ENCODE measurements around the gene LDLR. TPM values are rescaled to one million over a fixed set of nuclear protein-coding genes. Genes with fewer than 3 reads are reported as not detected.
A peak's percentile ranks its signal among the peaks of the same experiment; 100 is the strongest.

Gene LDLR
- total RNA-seq, result 100 to 1,000 TPM in 1 of 2 donors, 10 to 100 TPM in 1; 98.2 to 139 TPM
- 122 to 214 reads per million in 2 donors for total RNA-seq

- Mint-ChIP-seq H3K27ac (peak within 1 kb of the TSS; percentile 98), H3K36me3 (ENCODE audit: low read depth) (no peaks in the 10 kb centered on the region), H3K4me1 (peaks cover 23% of the 10 kb centered on the region), H3K4me3 (peak within 1 kb of the TSS; percentile 91), H3K27me3 (no peaks in the 10 kb centered on the region)
- DNase-seq (peak; percentile 50 to 63 (median 59)), ATAC-seq (peak; percentile 43)
- H3K9me3 ChIP-seq (ENCODE audit: control insufficient read depth, low read length, poor library complexity, severe bottlenecking), result no peaks in the 10 kb centered on the region
Observed at GRCh38 chr19:11089254-11090013, at the start of gene LDLR. Gene LDLR (plus strand): TSS chr19:11089463. CDS start chr19:11089549, 86 bp downstream.

GRCh38 chr19:11041194-11041593 lies 48.1 kb upstream of the LDLR start:
- H3K9me3 ChIP-seq (ENCODE audit: control insufficient read depth, low read length, poor library complexity, severe bottlenecking), result no peaks in the 10 kb centered on the region
- H3K27me3 Mint-ChIP-seq, result no peaks in the 10 kb centered on the region
- peaks cover 10% of the 10 kb centered on the region for H3K36me3 Mint-ChIP-seq (ENCODE audit: low read depth)
- peak overlapping the region; percentile 74 for H3K27ac Mint-ChIP-seq
- H3K4me3 Mint-ChIP-seq, result no peak overlapping the region
- ATAC-seq (no peak), DNase-seq (no peak)
- H3K4me1 Mint-ChIP-seq, result peaks cover 5% of the 10 kb centered on the region

GRCh38 chr19:11041966-11042627 lies 47.2 kb upstream of the LDLR start:
- ATAC-seq, result no peak
- peak overlapping the region; percentile 21 for H3K27ac Mint-ChIP-seq
- DNase-seq, result no peak
- H3K36me3 Mint-ChIP-seq (ENCODE audit: low read depth), result peaks cover 10% of the 10 kb centered on the region
- no peak overlapping the region for H3K4me3 Mint-ChIP-seq
- H3K27me3 Mint-ChIP-seq, result no peaks in the 10 kb centered on the region
- no peaks in the 10 kb centered on the region for H3K9me3 ChIP-seq (ENCODE audit: control insufficient read depth, low read length, poor library complexity, severe bottlenecking)
- H3K4me1 Mint-ChIP-seq, result peaks cover 5% of the 10 kb centered on the region

- no peaks in the 10 kb centered on the region for H3K27me3 Mint-ChIP-seq
- H3K36me3 Mint-ChIP-seq (ENCODE audit: low read depth), result peaks cover 10% of the 10 kb centered on the region
- H3K4me3 Mint-ChIP-seq, result no peak overlapping the region
- no peak for ATAC-seq
- peak overlapping the region; percentile 62 for H3K27ac Mint-ChIP-seq
- H3K9me3 ChIP-seq (ENCODE audit: control insufficient read depth, low read length, poor library complexity, severe bottlenecking), result no peaks in the 10 kb centered on the region
- peaks cover 10% of the 10 kb centered on the region for H3K4me1 Mint-ChIP-seq
- no peak for DNase-seq
Observed at GRCh38 chr19:11044431-11044830, 44.8 kb upstream of the LDLR start.

GRCh38 chr19:11045536-11045935 lies 43.7 kb upstream of the LDLR start:
- Mint-ChIP-seq H3K4me3 (no peak overlapping the region), H3K4me1 (peaks cover 13% of the 10 kb centered on the region), H3K27me3 (no peaks in the 10 kb centered on the region), H3K36me3 (ENCODE audit: low read depth) (peaks cover 10% of the 10 kb centered on the region), H3K27ac (peak overlapping the region; percentile 62)
- H3K9me3 ChIP-seq (ENCODE audit: control insufficient read depth, low read length, poor library complexity, severe bottlenecking), result no peaks in the 10 kb centered on the region
- DNase-seq (no peak), ATAC-seq (no peak)

- DNase-seq (no peak), ATAC-seq (no peak)
- H3K9me3 ChIP-seq (ENCODE audit: control insufficient read depth, low read length, poor library complexity, severe bottlenecking), result no peaks in the 10 kb centered on the region
- no peaks in the 10 kb centered on the region for H3K27me3 Mint-ChIP-seq
- peaks cover 16% of the 10 kb centered on the region for H3K4me1 Mint-ChIP-seq
- peak overlapping the region; percentile 67 for H3K27ac Mint-ChIP-seq
- H3K4me3 Mint-ChIP-seq, result no peak overlapping the region
- H3K36me3 Mint-ChIP-seq (ENCODE audit: low read depth), result peaks cover 10% of the 10 kb centered on the region
Observed at GRCh38 chr19:11046605-11047354, 42.5 kb upstream of the LDLR start.

GRCh38 chr19:11047866-11048265 lies 41.4 kb upstream of the LDLR start:
- Mint-ChIP-seq H3K4me3 (no peak overlapping the region), H3K36me3 (ENCODE audit: low read depth) (peaks cover 6% of the 10 kb centered on the region), H3K27me3 (no peaks in the 10 kb centered on the region), H3K4me1 (peaks cover 24% of the 10 kb centered on the region), H3K27ac (peak overlapping the region; percentile 94)
- DNase-seq (no peak), ATAC-seq (no peak)
- H3K9me3 ChIP-seq (ENCODE audit: control insufficient read depth, low read length, poor library complexity, severe bottlenecking), result no peaks in the 10 kb centered on the region

- peak overlapping the region; percentile 87 for H3K4me3 Mint-ChIP-seq
- peaks cover 28% of the 10 kb centered on the region for H3K4me1 Mint-ChIP-seq
- H3K27ac Mint-ChIP-seq, result peak overlapping the region; percentile 94
- H3K9me3 ChIP-seq (ENCODE audit: control insufficient read depth, low read length, poor library complexity, severe bottlenecking), result no peaks in the 10 kb centered on the region
- no peaks in the 10 kb centered on the region for H3K36me3 Mint-ChIP-seq (ENCODE audit: low read depth)
- ATAC-seq (no peak), DNase-seq (no peak)
- H3K27me3 Mint-ChIP-seq, result no peaks in the 10 kb centered on the region
Observed at GRCh38 chr19:11050323-11051114, 38.7 kb upstream of the LDLR start.

- no peaks in the 10 kb centered on the region for H3K9me3 ChIP-seq (ENCODE audit: control insufficient read depth, low read length, poor library complexity, severe bottlenecking)
- H3K4me3 Mint-ChIP-seq, result no peak overlapping the region
- DNase-seq (no peak), ATAC-seq (no peak)
- H3K27me3 Mint-ChIP-seq, result no peaks in the 10 kb centered on the region
- peak overlapping the region; percentile 94 for H3K27ac Mint-ChIP-seq
- H3K36me3 Mint-ChIP-seq (ENCODE audit: low read depth), result peaks cover 2% of the 10 kb centered on the region
- peaks cover 25% of the 10 kb centered on the region for H3K4me1 Mint-ChIP-seq
Observed at GRCh38 chr19:11053817-11054195, 35.5 kb upstream of the LDLR start.

- peak overlapping the region; percentile 53 for H3K4me3 Mint-ChIP-seq
- DNase-seq (no peak), ATAC-seq (no peak)
- no peaks in the 10 kb centered on the region for H3K9me3 ChIP-seq (ENCODE audit: control insufficient read depth, low read length, poor library complexity, severe bottlenecking)
- H3K4me1 Mint-ChIP-seq, result peaks cover 23% of the 10 kb centered on the region
- H3K27me3 Mint-ChIP-seq, result no peaks in the 10 kb centered on the region
- peaks cover 2% of the 10 kb centered on the region for H3K36me3 Mint-ChIP-seq (ENCODE audit: low read depth)
- peak overlapping the region; percentile 94 for H3K27ac Mint-ChIP-seq
Observed at GRCh38 chr19:11054200-11054599, 35.1 kb upstream of the LDLR start.

GRCh38 chr19:11054628-11055027 lies 34.6 kb upstream of the LDLR start:
- Mint-ChIP-seq H3K36me3 (ENCODE audit: low read depth) (peaks cover 2% of the 10 kb centered on the region), H3K4me3 (peak overlapping the region; percentile 53), H3K27me3 (no peaks in the 10 kb centered on the region), H3K27ac (peak overlapping the region; percentile 94), H3K4me1 (peaks cover 21% of the 10 kb centered on the region)
- ATAC-seq, result no peak
- no peak for DNase-seq
- H3K9me3 ChIP-seq (ENCODE audit: control insufficient read depth, low read length, poor library complexity, severe bottlenecking), result no peaks in the 10 kb centered on the region

GRCh38 chr19:11058246-11059030 lies 30.8 kb upstream of the LDLR start:
- Mint-ChIP-seq H3K36me3 (ENCODE audit: low read depth) (peaks cover 4% of the 10 kb centered on the region), H3K27ac (no peak overlapping the region), H3K4me3 (no peak overlapping the region), H3K4me1 (peaks cover 7% of the 10 kb centered on the region), H3K27me3 (no peaks in the 10 kb centered on the region)
- H3K9me3 ChIP-seq (ENCODE audit: control insufficient read depth, low read length, poor library complexity, severe bottlenecking), result no peaks in the 10 kb centered on the region
- DNase-seq, result no peak
- no peak for ATAC-seq

Data from T-helper 17 cell (primary cell).